ENCODE data around the gene BCORL1. TPM values are rescaled to one million over a fixed set of nuclear protein-coding genes. Genes with fewer than 3 reads are reported as not detected.

BCORL1 gene, protein sequence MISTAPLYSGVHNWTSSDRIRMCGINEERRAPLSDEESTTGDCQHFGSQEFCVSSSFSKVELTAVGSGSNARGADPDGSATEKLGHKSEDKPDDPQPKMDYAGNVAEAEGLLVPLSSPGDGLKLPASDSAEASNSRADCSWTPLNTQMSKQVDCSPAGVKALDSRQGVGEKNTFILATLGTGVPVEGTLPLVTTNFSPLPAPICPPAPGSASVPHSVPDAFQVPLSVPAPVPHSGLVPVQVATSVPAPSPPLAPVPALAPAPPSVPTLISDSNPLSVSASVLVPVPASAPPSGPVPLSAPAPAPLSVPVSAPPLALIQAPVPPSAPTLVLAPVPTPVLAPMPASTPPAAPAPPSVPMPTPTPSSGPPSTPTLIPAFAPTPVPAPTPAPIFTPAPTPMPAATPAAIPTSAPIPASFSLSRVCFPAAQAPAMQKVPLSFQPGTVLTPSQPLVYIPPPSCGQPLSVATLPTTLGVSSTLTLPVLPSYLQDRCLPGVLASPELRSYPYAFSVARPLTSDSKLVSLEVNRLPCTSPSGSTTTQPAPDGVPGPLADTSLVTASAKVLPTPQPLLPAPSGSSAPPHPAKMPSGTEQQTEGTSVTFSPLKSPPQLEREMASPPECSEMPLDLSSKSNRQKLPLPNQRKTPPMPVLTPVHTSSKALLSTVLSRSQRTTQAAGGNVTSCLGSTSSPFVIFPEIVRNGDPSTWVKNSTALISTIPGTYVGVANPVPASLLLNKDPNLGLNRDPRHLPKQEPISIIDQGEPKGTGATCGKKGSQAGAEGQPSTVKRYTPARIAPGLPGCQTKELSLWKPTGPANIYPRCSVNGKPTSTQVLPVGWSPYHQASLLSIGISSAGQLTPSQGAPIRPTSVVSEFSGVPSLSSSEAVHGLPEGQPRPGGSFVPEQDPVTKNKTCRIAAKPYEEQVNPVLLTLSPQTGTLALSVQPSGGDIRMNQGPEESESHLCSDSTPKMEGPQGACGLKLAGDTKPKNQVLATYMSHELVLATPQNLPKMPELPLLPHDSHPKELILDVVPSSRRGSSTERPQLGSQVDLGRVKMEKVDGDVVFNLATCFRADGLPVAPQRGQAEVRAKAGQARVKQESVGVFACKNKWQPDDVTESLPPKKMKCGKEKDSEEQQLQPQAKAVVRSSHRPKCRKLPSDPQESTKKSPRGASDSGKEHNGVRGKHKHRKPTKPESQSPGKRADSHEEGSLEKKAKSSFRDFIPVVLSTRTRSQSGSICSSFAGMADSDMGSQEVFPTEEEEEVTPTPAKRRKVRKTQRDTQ (N-terminal part only)
- total RNA-seq: 11.6 TPM

DNA sequence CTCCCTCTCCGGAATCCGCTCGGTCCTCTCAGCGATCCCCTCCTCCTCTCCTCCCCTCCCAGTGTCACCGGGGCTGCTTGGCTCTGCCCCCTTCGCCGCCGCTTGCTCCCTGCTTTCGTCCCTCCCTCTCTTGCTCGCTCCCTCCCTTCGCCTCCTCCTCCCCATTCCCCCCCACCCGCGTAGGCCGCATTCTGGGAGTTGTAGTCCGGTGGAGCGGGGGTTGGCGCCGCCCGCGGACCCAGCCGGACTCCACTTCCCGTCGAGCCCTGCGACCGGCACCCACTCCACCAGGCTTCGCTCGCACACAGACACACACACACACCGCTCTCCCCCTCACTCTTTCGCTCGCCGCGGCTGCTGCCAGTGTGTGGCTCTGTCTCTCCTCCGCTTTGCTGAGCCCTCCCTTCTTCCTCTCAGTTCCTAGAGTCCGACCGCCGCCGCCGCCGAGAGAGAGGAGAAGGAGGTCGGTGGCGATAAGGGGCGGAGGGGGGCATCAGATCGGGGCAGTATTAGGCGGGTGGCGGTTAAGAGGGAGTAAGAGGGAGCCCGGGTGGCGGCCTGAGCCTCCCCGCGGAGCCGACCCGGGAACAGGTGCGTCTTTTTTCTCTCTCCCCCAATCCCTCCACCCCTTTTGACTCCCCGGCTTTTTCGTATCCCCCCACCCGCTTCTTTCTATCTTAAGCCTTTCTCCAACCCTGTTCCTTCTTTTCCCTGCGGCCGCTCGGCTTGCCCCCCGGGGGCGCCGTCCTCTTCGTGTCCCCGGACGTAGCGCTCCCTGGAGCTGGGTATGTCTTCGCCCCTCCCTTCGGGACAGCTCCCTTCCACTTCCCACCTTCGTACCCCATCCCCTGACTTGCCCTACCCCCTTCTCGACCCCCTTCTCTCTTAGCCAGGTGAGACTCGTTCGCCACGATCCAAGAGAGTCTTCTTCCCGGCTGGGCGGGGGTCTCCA, at the start of gene BCORL1:
BCORL1 (plus strand) TSS at position 336 of the 952 bp plus-strand sequence. CDS start 22,597 bp downstream, outside the sequence.

Other genes with a start within 250 kb of the BCORL1 start
- 28.7 TPM for gene XPNPEP2, start 243.7 kb upstream of the BCORL1 start, total RNA-seq
- 6.7 TPM for gene SASH3, start 202.7 kb upstream of the BCORL1 start, total RNA-seq
- gene ZDHHC9, start 138.7 kb upstream of the BCORL1 start, total RNA-seq: 19.4 TPM
- 8.5 TPM for gene UTP14A, start 76.5 kb upstream of the BCORL1 start, total RNA-seq
- 9.5 TPM for gene ELF4, start 127.9 kb downstream of the BCORL1 start, total RNA-seq
- gene AIFM1, start 183.2 kb downstream of the BCORL1 start, total RNA-seq: 22.6 TPM
- gene RAB33A, start 189.3 kb downstream of the BCORL1 start, total RNA-seq: 1.3 TPM